GM12878 (cell line): Measurements from ENCODE around the gene PTPRN2. TPM values are rescaled to one million over a fixed set of nuclear protein-coding genes. Genes with fewer than 3 reads are reported as not detected.

Experiments used
- CTCF ChIP-seq, 3 experiments: IDR thresholded peaks in 2 of 3; conservative IDR thresholded peaks in 1 of 3; 2 replicates each; pipeline ENCODE4 v1.5.1; 2011; ENCODE audit warnings: low read depth in 3 of 3, low read length in 3 of 3, mild to moderate bottlenecking in 3 of 3, control low read depth in 2 of 3, moderate library complexity in 2 of 3, inconsistent platforms in 1 of 3, mixed read lengths in 1 of 3; ENCODE audit not compliant: control insufficient read depth in 2 of 3, insufficient read depth in 1 of 3; ENCODE audit errors: extremely low read depth in 1 of 3
- EZH2 ChIP-seq: IDR thresholded peaks from 2 replicates; pipeline ENCODE4 v1.6.1; 2012; ENCODE audit warnings: low read depth, mild to moderate bottlenecking, control low read depth, inconsistent platforms, low read length, borderline replicate concordance; ENCODE audit not compliant: control insufficient read depth
- IRF3 ChIP-seq: fragments of 450-650 bp; IDR thresholded peaks from 2 replicates; pipeline ENCODE4 v1.6.1; 2014; ENCODE audit warnings: mild to moderate bottlenecking
- MLLT1 ChIP-seq: fragments of 450-650 bp; IDR thresholded peaks from 2 replicates; pipeline ENCODE4 v1.6.1; 2016; ENCODE audit warnings: mild to moderate bottlenecking
- RELB ChIP-seq: fragments of 450-650 bp; IDR thresholded peaks from 2 replicates; pipeline ENCODE4 v1.6.1; 2017; ENCODE audit warnings: low read depth, mild to moderate bottlenecking, moderate library complexity
- ZBTB33 ChIP-seq: fragments of 450-650 bp; IDR thresholded peaks from 2 replicates; pipeline ENCODE4 v1.6.1; 2017; ENCODE audit warnings: mild to moderate bottlenecking
- ZNF207 ChIP-seq: fragments of 450-650 bp; IDR thresholded peaks from 2 replicates; pipeline ENCODE4 v1.6.1; 2014; ENCODE audit warnings: antibody characterized with exemption, mild to moderate bottlenecking, borderline replicate concordance
- polyA plus RNA-seq, 11 experiments: library from polyadenylated mRNA; depleted of rRNA in 4 of 11; unstranded in 6 of 11; stranded (reverse) in 5 of 11; fragments of >200 nt; fragmentation: Nextera tagmentation in 4 of 11; fragmentation: Illumina TruSeq in 1 of 11; extraction: Ambion mirVana in 4 of 11; extraction: Trizol in 1 of 11; gene quantifications; 1 replicate in 1 of 11; 2 replicates in 10 of 11; pipeline versions ENCODE4 v1.2.1 to v1.2.3, GENCODE V29; 2011 to 2016; ENCODE audit warnings: inconsistent platforms in 2 of 11, missing spikeins in 2 of 11, low read depth in 1 of 11
- total RNA-seq, 4 experiments: library from RNA; depleted of rRNA in 3 of 4; stranded (reverse); fragments of >200 nt in 3 of 4; fragmentation: Illumina TruSeq in 1 of 4; extraction: Trizol in 1 of 4; gene quantifications; 2 replicates each; pipeline versions ENCODE4 v1.2.1 to v1.2.3, GENCODE V29; 2013 to 2021

Gene PTPRN2
- total and polyA plus RNA-seq, 10 of the 15 experiments (the other 5 are each of a cell fraction or from before 2014, with no cell fraction given): 5.4 TPM; not detected in 9

- no peak for TF ChIP-seq RELB
- no peak for TF ChIP-seq CTCF (IDR thresholded peaks at IDR 0.05 in 2 of 3, conservative IDR thresholded peaks at IDR 0.05 in 1 of 3; ENCODE audit: control insufficient read depth in 2 of 3, extremely low read depth in 1 of 3, insufficient read depth in 1 of 3, low read depth in 3 of 3, low read length in 3 of 3)
- TF ChIP-seq MLLT1: no peak
- TF ChIP-seq ZBTB33: no peak
- TF ChIP-seq ZNF207: no peak
- TF ChIP-seq IRF3: no peak
- no peak for TF ChIP-seq EZH2
- TF ChIP-seq, all 136 proteins: peak for 0
Observed at GRCh38 chr7:157760004-157760730, 827.5 kb downstream of the PTPRN2 start (continued).
